Sciatic nerve (tissue), 2 donors: ENCODE measurements around the gene APOL2. TPM values are rescaled to one million over a fixed set of nuclear protein-coding genes. Genes with fewer than 3 reads are reported as not detected.
"Not testable (repeated sequence)": the region's sequence is repeated elsewhere in the genome, so short reads cannot be mapped to it uniquely, and the experiment has no call there.

ENCODE experiments used
- ATAC-seq: fragments of 200-7000 bp; cut with Tn5 transposase; one replicate; pipeline ENCODE4 v1.9.1; 2020; ENCODE audit warnings: mild to moderate bottlenecking, moderate library complexity
- DNase-seq: peaks from one replicate; pipeline ENCODE4 v3.0.0-alpha.2; 2020; ENCODE audit warnings: low spot score
- intact Hi-C: fragments of 100-400 bp; cut with DNase I; formaldehyde crosslinking; loops from one replicate; pipeline ENCODE4 v1.14.2; 2022
- total RNA-seq: library from RNA; stranded (reverse); fragmentation: NEBNext Ultra II Directional; extraction: Animal tissue kit (Norgen Biotek cat#: 25700); gene quantifications from one replicate; pipeline ENCODE4 v1.2.1, GENCODE V29; 2021
- donor health status: DM: no; HTN: no; CAD: no.
- donor health status: DM: no; HTN: no; CAD: no.

APOL2 gene
- total RNA-seq, 1 donor from 2014 or later, result 65.8 TPM

DNA sequence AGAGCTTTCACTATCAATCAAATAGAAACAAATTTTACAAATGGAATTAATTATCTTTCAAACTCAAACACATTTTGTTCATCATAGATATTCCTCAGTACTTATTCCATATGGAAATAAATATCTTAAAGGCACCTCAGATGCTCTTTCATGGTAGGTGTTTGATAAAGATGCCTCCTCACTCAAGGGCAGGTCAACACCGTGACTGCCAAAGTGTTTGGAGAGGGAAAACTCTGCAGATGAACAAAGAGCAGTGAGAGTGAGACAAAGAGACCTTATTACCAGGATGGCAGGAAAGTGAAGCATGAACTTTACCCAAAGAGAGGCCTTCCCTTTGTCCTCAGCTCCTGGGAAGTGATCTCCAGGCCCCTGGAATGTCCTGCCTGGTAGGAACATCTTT lies 11.0 kb downstream of the APOL2 start:
- DNase-seq, ATAC-seq, intact Hi-C loops: not testable (repeated sequence)

DNA sequence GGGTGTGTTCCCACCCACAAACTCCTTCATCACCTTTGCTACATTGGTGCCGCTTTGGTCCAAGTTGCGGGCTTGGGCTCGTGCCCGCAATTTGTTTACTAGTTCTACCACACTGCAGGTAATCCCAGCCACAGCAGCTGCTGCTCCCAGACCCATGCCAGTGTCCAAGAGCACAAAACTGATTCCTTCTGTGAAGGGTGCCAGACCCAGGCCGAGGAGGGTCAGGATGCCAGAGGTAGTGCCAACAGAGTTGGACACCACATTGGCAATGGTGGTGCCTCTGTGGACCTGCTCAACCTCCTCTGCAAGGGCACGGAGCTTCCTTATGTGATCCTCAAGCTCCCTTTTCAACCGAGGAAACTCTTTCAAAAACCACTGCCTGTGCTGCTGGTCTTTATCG lies 11.5 kb downstream of the APOL2 start:
- intact Hi-C loops, result no loop called here
- ATAC-seq, result no peak
- no peak for DNase-seq

DNA sequence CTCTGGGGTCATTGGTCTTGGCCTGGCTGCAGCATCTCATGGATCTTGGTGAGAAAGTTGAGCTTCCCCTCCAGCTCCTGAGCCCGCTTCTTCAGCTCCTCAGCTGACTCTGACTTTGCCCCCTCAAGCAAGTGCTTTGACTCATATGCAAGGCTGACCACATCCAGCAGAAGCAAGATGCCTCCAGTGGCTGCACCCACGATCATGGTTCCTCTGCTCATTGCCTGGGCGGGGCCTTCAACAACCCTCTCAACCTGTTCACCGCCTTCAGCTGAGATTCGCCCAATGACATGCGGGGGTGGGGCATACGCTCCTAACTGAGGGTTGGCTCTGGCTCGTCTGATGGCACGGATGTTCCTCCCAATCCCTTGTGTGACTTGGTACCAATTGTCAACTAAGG lies 11.9 kb downstream of the APOL2 start:
- ATAC-seq (peak; percentile 12), DNase-seq (no peak)
- intact Hi-C loops, result no loop called here

DNA sequence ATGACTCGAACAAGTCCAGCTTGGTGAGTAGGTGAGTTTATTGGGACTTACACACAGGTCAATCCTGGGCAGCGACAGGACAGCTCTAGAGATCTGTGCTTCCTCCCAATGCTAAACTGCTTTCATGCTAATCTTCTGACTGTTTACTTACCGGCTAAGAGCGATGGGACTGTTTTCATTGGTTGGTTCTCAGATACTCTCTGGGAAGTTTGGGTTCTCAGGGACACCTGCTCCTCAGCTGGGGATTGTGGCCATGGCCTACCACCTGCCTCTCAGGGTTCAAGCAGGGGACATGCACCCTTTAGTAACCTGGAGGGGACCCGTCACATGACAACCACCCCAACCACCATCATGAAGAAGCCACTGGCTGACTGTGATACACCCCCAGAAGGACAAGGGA lies 13.1 kb downstream of the APOL2 start:
- intact Hi-C loops, result no loop called here
- DNase-seq, result no peak
- peak; percentile 10 for ATAC-seq

DNA sequence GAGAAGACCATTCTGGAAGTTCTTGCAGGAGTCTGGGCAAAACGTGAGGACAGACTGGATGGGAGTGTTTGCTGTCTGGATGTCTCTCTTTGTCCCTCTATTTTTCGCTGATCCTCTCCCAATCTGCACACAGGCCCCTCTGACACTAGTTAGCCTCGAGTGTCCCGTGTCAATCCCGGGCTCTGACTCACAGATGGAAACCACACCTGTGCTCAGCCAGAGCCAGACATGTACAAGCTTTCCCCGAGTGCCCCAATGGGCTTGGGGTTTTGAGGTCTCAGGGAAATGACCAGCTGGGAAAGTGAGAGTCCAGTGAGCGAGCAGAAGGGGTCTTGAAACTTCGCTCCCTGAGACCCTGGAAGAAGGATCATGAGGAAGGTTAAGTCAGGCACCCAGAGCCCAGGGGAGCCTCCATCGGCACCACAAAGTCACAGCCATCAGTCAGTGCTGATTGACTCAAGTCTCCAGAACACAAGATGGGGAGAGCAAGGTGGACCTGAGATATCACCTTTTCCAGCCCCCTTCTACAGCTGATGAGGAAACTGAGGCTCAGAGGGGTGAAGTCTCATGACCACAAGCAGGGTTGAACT lies 13.9 kb downstream of the APOL2 start:
- intact Hi-C loops, result no loop called here
- ATAC-seq, result no peak

DNA sequence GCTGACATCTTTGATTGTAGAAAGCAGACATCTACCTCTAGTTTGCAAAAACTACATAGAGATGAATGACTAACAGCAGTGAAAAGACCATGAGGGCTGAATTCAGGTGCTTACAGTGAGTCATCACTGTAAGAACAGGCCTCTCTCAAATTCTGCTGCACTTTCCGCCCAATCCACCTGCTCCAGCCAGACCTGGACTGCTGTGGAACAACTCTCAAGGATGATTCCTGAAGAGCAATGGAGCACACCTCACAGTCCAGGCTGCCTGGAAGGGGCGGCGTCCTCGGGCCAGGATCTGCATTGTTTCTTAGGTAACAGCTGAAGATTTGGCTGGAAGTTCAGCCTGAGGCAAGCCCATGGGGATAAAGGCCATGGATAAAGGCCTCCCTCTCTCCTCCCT lies 15.1 kb downstream of the APOL2 start:
- intact Hi-C loops, result no loop called here
- no peak for ATAC-seq
- no peak for DNase-seq

More for the DNA sequence above, 13.9 kb downstream of the APOL2 start:
- no peak for DNase-seq

DNA sequence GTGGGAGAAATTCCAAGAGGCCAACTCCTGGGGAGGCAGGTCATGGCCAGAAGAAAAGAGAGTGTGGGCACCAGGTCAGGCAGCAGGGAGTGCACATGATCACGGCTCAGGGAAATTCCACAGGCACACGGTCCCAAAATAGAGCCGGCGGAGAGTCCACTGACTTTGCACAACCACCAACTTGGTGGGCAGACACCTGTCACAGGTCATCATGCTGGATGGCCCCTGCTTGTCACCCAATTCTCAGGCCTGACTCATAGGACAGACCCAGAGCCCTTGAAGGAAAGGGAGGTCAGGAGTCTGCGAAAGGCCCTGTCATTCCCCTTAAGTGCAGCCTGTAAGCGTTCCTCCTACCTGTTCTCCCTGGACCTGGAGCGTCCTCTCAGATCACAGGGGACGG lies 15.8 kb downstream of the APOL2 start:
- DNase-seq (no peak), ATAC-seq (no peak)
- intact Hi-C loops, result no loop called here

DNA sequence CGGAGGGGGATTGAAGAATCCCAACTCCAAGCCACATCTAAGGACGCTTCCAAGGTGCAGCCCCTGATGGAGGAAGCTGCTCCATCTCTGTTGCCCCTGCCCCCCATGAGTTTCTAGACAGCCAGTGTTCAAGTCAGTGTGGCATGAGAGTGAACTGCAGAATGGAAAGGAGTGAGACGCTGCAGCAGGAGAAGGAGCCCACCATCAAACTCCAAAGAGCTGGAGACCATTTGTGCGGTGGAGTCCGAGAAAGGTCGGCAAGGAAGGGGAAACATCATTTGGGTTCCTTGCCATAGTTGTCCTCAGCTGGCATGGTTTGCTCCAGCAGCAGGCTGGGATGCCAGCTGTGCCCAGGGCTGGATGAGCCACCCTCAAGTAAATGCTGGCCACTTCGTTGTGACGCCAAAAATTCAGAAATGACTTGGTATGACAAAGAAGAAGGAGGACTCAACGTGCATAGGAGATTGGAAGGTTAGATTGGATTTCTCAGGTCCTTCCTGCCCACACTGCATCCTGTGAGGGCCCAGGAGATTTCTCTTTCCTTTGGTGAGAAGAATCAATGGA lies 16.4 kb downstream of the APOL2 start:
- DNase-seq (no peak), ATAC-seq (no peak)
- intact Hi-C loops, result no loop called here

DNA sequence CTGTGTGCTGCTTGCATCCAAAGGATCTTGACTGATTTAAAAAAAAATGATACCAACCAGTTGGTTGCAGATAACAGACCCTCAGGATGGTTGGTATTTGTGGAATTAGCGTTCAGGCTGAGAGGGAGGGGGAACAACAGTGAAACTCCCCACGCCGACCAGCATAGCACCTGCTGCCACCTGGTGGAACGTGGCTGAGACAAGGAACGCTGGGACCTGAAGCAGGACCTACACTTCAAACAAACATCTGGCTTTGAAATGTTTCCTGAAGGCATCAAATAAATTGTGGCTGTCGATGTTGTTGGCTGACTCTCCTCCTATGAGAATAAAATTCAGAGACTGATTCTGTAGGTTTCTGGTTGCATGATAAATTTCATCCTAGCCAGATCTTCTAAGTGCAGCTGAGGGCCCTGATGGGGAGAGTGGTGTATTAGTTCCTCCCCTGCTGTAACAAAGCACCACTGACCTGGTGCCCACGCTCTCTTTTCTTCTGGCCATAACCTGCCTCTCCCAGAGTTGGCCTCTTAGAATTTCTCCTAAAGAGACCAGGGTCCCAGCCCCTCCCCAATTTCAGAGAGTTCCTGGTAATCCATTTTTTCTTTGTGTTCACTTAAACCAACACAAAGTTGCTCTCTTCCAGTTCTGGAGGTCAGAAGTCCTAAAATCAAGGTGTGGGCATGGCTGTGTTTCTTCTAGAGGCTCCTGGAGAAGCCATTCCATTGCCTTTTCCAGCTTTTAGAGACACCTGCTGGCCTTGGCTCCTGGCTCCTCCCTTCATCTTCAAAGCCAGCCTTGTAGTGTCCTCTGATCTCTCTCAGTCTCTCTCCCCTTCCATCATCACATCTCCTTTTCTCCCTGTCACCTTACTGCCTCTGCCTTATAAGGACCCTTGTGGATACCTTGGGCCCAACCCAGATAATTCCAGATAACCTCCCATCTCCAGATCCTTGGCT lies 17.3 kb downstream of the APOL2 start:
- intact Hi-C loops, result no loop called here
- DNase-seq, result no peak
- ATAC-seq, result peak; percentile 70

DNA sequence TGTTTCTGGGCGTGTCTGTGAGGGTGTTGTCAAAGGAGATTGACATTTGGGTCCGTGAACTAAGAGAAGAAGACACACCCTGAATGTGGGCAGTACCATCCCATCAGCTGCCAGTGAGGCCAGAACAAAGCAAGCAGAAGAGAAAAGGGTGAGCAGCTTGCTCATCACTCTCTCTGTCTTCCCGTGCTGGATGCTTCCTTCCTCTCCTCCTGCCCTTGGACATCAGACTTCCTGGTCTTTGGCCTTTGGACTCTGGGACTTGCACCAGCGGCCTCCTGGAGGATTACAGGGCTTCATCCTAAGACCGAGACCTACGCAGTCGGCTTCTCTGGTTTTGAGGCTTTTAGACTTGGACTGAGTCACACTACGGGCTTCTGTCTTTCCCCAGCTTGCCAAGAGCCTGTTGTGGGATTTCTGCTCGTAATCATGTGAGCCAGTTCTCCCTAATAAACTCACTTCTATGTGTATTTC lies 18.8 kb downstream of the APOL2 start:
- ATAC-seq, result peak; percentile 91
- intact Hi-C loops, result no loop called here
- no peak for DNase-seq

DNA sequence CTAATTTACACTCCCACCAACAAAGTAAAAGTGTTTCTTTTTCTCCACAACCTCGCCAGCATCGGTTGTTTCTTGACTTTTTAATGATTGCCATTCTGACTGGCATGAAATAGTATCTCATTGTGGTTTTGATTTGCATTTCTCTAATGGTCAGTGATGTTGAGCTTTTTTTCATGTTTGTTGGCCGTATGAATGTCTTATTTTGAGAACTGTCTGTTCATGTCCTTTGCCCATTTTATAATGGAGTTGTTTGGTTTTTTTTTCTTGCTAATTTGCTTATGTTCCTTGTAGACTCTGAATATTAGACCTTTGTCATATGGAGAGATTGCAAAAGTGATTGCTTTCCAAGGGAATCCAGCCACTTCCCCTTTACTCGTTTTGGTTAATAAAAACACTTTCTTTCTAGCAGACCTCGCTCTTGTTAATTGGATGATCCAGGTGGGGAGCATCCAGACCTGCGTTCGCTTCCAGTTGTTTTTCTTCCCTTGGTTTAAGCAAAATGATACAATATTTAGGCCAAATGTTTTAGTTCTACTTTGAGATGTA lies 20.6 kb downstream of the APOL2 start:
- intact Hi-C loops, result no loop called here
- no peak for ATAC-seq
- DNase-seq, result no peak

DNA sequence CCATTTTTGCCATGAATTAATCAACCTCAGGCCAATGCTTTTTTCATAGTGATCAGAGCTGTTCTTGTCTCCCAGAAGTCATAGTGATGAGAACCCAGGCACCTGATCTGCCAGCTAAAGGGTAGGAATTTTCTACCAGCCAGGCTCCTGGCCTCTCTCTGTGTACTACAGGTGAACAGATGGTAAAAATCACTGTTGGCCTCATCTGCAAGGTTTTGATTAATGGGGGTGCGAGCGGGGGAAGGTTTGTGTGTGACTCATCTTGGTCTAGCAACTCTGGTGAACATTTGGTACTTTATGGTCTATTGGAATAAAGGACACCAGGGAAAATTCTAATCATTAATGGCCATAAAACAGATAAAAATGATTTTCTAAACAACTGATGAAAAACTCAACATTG lies 23.3 kb downstream of the APOL2 start:
- ATAC-seq (no peak), DNase-seq (no peak)
- intact Hi-C loops, result no loop called here

DNA sequence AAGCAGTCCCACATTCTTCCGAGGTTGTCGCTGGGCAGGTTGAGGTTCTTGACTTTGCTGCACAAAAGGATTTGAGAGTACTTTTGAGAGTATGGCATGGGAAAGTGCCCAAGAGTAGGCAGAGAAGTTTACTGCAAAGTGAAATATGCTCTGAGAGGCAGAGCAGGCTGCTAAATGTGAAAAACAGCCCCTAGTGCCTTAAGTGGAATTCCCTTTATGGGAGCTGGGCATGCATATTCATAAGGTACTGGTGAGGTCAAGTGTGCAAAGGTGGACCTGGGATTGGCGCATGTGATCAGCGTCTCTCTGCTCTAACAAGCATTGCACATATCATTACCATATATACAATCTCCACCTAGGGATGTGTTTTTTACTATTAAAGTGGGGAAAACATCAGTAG lies 25.7 kb downstream of the APOL2 start:
- no peak for ATAC-seq
- intact Hi-C loops, result no loop called here
- no peak for DNase-seq

DNA sequence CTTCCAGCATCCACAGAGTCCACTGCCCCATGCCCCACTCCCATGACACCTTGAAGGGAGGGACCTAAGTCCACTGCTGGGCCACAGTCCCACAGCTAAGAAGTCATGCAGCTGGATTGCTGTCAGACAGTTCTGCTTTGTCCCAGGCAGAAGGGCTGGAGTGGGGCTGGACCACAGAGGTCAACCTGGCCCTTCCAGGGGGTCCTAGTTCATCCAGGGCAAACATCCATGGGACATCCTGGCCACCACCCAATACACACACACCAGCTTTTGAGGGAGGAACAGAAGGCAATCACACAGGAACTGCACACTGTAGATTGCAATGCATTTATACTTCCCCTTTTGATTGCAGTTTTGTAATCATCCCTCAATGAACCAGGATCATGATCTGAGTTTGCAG lies 26.4 kb downstream of the APOL2 start:
- intact Hi-C loops, result no loop called here
- DNase-seq, result no peak
- peak; percentile 35 for ATAC-seq

DNA sequence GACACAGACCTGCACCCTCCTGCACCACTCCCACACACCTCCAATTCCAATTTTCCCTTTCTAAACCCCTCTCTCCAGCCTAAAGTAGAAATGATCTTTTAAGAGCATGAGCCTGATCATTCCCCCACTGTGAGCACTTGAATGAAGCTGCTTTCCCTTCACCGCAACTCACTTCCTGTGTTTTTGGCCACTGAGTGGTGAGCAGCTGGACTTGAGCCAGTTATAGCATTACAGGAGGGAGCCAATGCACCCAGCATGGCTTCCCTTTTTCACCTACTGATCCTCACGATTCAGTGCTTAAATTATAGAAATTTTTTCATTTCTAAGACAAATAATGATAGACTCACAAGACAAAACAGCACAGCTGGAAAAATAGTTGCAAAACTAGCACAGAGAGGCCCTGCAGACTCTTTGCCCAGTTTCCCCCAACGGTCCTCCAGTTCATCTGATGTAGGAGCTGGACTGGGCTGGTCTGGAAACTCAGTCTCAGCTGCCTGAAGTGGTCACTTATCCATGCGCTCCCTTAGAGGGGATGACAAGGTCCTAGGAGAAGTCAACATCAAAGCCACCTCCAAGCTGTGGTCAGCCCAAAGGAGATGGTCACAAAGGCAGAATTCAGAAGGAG lies 28.0 kb downstream of the APOL2 start:
- DNase-seq, result no peak
- intact Hi-C loops, result no loop called here

DNA sequence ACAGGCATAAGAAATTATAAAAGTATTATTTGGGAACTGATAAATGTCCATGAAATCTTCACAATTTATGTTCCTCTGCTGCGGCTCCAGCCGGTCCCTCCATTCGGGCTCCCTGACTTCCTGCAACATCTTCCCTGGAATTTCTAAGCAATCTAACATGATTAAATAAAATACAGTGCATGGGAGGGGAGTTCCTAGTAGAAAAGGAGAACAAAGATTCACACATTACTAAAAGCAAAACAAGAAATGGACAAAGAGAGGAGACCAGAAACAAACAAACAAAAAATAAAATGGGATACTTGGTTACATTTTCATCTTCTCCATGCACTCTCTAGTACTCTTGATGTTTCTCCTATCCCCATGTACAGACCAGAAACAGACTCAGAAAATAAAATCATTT lies 29.1 kb downstream of the APOL2 start:
- ATAC-seq, result no peak
- intact Hi-C loops, result no loop called here
- no peak for DNase-seq

More for the DNA sequence above, 28.0 kb downstream of the APOL2 start:
- ATAC-seq, result no peak

DNA sequence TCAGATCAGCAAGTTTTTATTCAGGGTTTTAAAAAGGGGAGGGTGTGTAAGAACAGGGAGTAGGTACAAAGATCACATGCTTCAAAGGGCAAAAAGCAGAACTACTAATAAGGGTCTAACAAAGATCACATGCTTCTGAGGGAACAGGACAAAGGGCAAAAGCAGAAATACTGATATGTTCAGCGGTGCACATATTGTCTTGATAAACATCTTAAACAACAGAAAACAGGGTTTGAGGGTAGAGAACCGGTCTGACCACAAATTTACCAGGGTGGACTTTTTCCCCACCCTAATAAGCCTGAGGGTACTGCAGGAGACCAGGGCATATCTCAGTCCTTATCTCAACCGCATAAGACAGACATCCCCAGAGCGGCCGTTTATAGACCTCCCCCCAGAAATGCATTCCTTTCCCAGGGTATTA lies 29.8 kb downstream of the APOL2 start:
- intact Hi-C loops, DNase-seq, ATAC-seq: not testable (repeated sequence)

DNA sequence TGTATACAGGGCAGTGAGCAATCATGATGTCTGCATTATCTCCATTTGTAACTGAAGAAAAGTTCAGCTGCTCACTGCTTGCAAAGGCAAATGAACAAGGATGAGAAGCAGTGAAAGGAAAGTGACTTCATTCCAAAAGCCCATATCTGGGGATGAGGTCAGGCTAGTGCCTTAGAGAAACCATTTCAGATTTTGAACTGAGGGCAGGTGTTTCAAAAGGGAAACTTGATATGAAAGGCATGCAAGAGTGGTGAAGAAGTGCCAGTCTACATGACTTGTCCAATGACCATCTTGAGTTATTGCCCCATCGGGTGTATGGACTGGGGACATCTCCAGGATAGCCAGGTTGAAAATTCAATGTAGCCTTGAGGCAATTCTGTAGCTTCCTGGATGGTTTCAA lies 30.4 kb downstream of the APOL2 start:
- intact Hi-C loops, result no loop called here
- ATAC-seq (no peak), DNase-seq (no peak)

DNA sequence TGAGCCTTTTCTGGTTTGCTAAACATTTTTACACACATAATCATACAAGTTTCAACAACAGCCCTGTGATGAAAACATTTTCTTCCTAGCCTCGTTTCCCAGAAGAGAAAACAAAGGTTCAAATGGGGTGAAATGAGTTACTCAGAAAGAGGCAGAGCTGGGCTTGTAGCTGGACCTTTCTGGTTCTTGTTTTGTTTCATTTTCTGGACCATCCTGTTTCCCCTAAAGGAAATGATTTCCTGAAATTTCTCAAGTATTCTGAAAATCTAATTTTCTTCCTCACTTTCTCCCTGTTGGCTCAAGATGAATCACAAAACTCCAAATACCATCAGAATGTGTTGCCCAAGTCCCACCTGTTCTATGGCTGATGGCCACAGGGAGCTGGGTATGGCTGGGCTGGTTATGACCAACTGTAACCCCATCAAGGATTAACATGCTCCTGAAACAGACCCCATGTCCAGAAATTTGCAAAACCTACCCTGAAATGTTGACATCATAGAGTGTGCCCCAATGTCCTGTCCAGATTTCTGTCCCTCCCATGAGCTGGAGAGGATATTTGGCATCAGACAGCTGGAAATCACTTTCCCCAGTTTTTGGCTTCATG lies 31.1 kb downstream of the APOL2 start:
- intact Hi-C loops, result no loop called here
- DNase-seq (no peak), ATAC-seq (peak; percentile 53)
